Panc1 (cell line): ENCODE data around the gene MIPEP.

Source experiments
- POLR2AphosphoS5 ChIP-seq: IDR thresholded peaks from 2 replicates; pipeline ENCODE4 v1.6.1; 2012; ENCODE audit warnings: mild to moderate bottlenecking, low read depth, low read length, moderate library complexity
- REST ChIP-seq, 2 experiments: IDR thresholded peaks; 2 replicates each; pipeline ENCODE4 v1.6.1; 2011 to 2012; ENCODE audit warnings: low read depth in 2 of 2, control low read depth in 1 of 2, low read length in 1 of 2, mild to moderate bottlenecking in 1 of 2, moderate library complexity in 1 of 2; ENCODE audit not compliant: insufficient read depth in 1 of 2
- SIN3A ChIP-seq: IDR thresholded peaks from 2 replicates; pipeline ENCODE4 v1.6.1; 2012; ENCODE audit warnings: low read depth, mild to moderate bottlenecking, low read length, moderate library complexity, borderline replicate concordance; ENCODE audit not compliant: insufficient read depth
- TCF7L2 ChIP-seq: IDR thresholded peaks from 2 replicates; pipeline ENCODE4 v1.6.1; 2011; ENCODE audit warnings: mild to moderate bottlenecking, low read depth, low read length, inconsistent platforms
- TF ChIP-seq, protein P1 (sequence below): fragments of 450-650 bp; IDR thresholded peaks from 2 replicates; pipeline ENCODE4 v1.5.1; 2017; ENCODE audit warnings: mild to moderate bottlenecking

- no peak for TF ChIP-seq POLR2AphosphoS5
- TF ChIP-seq, protein P1, sequence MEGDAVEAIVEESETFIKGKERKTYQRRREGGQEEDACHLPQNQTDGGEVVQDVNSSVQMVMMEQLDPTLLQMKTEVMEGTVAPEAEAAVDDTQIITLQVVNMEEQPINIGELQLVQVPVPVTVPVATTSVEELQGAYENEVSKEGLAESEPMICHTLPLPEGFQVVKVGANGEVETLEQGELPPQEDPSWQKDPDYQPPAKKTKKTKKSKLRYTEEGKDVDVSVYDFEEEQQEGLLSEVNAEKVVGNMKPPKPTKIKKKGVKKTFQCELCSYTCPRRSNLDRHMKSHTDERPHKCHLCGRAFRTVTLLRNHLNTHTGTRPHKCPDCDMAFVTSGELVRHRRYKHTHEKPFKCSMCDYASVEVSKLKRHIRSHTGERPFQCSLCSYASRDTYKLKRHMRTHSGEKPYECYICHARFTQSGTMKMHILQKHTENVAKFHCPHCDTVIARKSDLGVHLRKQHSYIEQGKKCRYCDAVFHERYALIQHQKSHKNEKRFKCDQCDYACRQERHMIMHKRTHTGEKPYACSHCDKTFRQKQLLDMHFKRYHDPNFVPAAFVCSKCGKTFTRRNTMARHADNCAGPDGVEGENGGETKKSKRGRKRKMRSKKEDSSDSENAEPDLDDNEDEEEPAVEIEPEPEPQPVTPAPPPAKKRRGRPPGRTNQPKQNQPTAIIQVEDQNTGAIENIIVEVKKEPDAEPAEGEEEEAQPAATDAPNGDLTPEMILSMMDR = no peak
- TF ChIP-seq TCF7L2 = no peak
- no peak for TF ChIP-seq REST (IDR thresholded peaks at IDR 0.05; ENCODE audit: insufficient read depth in 1 of 2, low read depth in 2 of 2, low read length in 1 of 2)
- TF ChIP-seq SIN3A = no peak
These were observed 129.2 kb downstream of the MIPEP start for GRCh38 chr13:23760000-23760399.
